SKM-1 treated with dmso at 0.1 percent for 144 hours (cell line): ENCODE results near the gene DUOXA2.

Experiments used
- DNase-seq: peaks from one replicate; lab custom pipeline; 2025; ENCODE audit not compliant: unreplicated experiment; lab: John Stamatoyannopoulos, UW

Gene DUOXA2

GRCh38 chr15:45156744-45157455 lies 42.8 kb downstream of the DUOXA2 start:
- DNase-seq, result no peak

GRCh38 chr15:45157974-45158373 lies 43.8 kb downstream of the DUOXA2 start:
- DNase-seq, result no peak

- DNase-seq, result no peak
Measured at GRCh38 chr15:45161666-45162065, 47.5 kb downstream of the DUOXA2 start.

GRCh38 chr15:45162771-45163507 lies 48.8 kb downstream of the DUOXA2 start:
- peak; percentile 53 for DNase-seq

DNA sequence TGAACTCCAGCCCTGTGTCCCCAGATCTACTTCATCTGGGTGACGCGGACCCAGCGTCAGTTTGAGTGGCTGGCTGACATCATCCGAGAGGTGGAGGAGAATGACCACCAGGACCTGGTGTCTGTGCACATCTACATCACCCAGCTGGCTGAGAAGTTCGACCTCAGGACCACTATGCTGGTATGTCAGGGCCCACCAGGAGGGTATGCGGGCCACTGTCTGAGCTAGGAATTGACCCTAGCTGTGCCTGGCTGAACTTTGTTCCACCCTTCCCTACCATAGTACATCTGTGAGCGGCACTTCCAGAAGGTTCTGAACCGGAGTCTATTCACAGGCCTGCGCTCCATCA lies 49.4 kb downstream of the DUOXA2 start:
- no peak for DNase-seq

GRCh38 chr15:45164914-45165313 lies 50.8 kb downstream of the DUOXA2 start:
- no peak for DNase-seq

- DNase-seq, result no peak
Measured at GRCh38 chr15:45165536-45165935, 51.4 kb downstream of the DUOXA2 start.

GRCh38 chr15:45166834-45167630 lies 52.9 kb downstream of the DUOXA2 start:
- DNase-seq, result peak; percentile 93

GRCh38 chr15:45167631-45168205 lies 53.6 kb downstream of the DUOXA2 start:
- DNase-seq, result no peak
